HG03457 (cell line): ENCODE measurements around the gene COMMD3.
"Not testable (repeated sequence)": the region's sequence is repeated elsewhere in the genome, so short reads cannot be mapped to it uniquely, and the experiment has no call there.

Experiments
- ATAC-seq: cut with Tn5 transposase; IDR thresholded peaks from one replicate; pipeline ENCODE4 v1.9.1; 2021; ENCODE audit warnings: moderate number of reproducible peaks; ENCODE audit not compliant: unreplicated experiment

The COMMD3 gene

DNA sequence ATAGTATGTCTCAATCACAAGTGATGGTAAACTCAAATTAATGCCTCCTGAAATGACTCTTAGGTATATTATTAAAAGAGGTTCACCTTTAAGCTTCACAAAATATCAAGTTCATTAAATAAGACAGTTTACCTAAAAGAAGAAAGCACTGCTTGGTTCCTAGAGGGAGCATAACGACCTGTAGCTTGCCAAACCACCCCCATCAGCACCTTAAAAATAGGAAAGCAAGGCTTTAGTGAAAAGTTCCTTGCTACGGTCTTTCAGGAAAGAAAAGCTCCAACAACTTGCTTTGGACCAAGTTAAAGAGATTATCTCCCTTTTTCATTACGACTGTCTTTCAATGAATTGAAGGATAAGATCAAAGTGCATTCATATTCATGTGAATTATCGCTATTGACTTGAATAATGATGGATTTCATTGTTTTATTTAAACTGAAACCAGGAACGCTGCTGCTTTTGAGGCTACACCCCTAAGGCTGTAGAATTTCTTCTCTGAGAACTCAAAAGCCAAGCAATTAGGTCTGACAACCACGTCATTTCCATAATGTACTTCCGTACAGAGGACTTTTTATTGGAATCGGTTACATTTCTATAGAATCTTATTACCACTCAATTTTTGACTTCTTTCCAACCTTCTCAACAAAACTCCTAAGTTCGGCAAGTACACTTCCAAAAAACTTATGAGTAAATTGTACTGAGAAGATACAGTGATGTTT is 22.2 kb downstream of the COMMD3 start:
- no peak for ATAC-seq

DNA sequence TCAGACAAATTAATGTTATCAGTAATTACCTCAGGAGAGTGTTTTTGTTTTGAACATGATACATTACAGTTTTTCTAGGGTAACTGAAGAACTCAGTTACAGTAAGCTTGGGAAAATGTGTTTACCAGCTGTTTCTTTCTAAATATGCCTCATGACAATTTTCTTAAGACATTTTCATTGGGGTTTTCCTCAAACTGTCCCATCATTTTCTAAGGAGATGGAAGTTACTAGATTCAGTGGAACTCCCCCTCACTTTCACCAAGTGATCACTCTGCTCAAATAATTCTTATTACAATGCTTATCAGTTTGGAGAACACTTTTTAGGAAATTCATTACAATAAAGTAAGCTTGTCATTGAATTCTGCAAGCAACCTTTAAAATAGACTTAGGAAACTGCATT is 22.7 kb downstream of the COMMD3 start:
- ATAC-seq = no peak

DNA sequence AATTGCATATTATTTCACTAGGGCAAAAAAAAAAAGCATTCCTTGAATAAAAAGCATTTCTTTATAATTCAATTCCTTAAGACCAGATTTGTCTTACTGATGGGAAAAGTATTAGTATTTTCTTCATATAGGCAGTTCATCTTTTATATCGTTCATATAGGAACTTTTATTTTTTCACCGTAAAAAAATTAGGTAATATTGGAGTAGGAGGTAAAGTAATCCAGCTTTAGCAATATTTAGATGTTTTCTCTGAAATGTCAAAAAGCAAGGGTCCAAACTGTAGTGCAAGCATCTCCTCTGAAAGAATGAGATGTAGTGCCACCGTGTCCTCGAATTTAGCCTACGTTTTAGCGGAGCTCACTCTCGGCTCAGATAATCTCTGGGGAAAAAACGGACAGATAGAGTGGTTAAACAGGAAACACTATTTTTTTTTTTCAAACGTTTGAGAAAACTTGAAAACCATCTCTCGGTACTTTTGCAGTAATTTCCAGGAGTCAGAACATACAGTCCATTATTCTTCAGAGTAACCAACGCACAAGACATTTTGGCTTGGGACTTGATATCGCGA is 23.7 kb downstream of the COMMD3 start:
- no peak for ATAC-seq

- ATAC-seq = peak; percentile 40
Observed at GRCh38 chr10:22340329-22341189, 24.4 kb downstream of the COMMD3 start.

GRCh38 chr10:22341190-22341925 is 25.2 kb downstream of the COMMD3 start:
- ATAC-seq = peak; percentile 21

DNA sequence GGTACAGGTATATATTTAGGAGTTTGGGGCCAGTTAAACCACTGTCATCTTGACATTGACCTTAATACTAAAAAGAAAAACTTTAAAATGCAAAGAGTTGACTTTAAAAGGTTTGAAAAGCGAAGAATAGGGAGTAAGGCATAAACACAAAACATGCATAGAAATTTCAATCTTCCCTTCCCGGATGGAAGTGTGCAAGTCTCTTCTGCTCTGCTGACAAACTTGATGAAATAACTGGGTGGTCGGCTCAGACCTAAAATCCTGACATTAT is 25.7 kb downstream of the COMMD3 start:
- ATAC-seq = no peak

- no peak for ATAC-seq
Observed at GRCh38 chr10:22342421-22342820, 26.2 kb downstream of the COMMD3 start.

GRCh38 chr10:22343731-22344130 is 27.5 kb downstream of the COMMD3 start:
- ATAC-seq = no peak

GRCh38 chr10:22344249-22344648 is 28.1 kb downstream of the COMMD3 start:
- ATAC-seq = no peak

GRCh38 chr10:22344781-22345300 is 28.7 kb downstream of the COMMD3 start:
- ATAC-seq = no peak

DNA sequence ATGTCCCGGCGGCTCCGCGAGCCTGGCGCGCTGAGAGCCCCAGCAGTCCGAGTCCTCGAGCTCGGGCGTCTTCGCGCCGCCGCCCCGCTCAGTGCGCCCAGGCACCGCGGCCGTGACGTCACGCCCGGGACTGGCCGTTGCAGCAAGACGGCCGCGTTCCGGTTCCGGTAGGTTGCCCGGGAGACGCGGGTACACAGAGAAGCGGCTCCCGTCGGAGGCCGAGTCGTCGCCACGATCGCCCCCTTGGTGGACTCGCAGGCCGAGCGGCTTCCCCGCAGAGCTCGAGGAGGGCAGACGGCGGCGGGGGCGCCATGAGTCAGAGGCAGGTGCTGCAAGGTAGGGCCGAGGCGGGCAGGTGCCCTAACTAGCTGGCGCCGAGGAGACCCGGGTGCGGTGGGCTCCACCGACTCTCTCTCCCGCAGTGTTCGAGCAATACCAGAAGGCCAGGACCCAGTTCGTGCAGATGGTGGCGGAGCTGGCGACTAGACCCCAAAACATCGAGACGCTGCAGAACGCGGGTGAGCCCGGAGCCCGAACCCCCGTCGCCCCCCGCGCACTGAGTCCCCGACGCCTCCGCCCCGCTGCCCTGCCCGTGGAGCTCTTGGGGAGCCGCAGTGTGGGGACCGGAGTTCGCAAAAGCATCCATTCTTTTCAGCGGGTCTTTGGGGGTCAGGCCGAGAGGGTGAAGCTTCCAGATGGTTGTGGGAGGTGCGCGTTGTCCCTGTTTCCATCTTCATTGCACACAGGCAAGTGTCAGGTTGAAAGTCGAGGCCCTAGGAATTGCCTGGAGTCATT is 29.3 kb downstream of the COMMD3 start, which contains the start of gene SPAG6:
Gene SPAG6, plus strand, starts transcription at position 196 of the 795 bp plus-strand sequence. Its CDS starts 116 bp downstream, at position 312.
- no peak for ATAC-seq

GRCh38 chr10:22346096-22346661 is 30.0 kb downstream of the COMMD3 start:
- ATAC-seq = no peak

GRCh38 chr10:22349755-22350154 is 33.6 kb downstream of the COMMD3 start:
- no peak for ATAC-seq

GRCh38 chr10:22351131-22351703 is 35.0 kb downstream of the COMMD3 start:
- no peak for ATAC-seq

GRCh38 chr10:22356324-22356873 is 40.2 kb downstream of the COMMD3 start:
- ATAC-seq = no peak

GRCh38 chr10:22357770-22358169 is 41.6 kb downstream of the COMMD3 start:
- ATAC-seq = not testable (repeated sequence)

DNA sequence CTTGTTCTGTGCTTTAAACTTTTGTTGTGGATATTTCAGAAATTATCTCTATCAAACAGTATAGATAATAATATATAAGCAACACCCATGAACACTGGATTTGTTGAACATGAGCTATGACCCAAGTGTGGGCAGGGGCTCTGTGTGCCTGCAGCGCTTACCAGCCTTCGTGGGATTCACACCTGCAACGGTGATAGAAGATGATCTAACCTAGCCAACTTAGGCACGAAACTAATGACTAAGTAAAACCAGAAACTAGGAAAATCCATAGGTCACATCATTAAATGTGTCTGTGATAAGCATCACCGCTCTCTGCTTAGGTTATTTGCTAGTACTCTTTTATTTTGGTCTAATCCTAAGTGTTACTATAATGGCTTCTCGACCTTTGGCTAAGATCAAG is 47.1 kb downstream of the COMMD3 start:
- no peak for ATAC-seq

GRCh38 chr10:22364407-22365140 is 48.4 kb downstream of the COMMD3 start:
- no peak for ATAC-seq

DNA sequence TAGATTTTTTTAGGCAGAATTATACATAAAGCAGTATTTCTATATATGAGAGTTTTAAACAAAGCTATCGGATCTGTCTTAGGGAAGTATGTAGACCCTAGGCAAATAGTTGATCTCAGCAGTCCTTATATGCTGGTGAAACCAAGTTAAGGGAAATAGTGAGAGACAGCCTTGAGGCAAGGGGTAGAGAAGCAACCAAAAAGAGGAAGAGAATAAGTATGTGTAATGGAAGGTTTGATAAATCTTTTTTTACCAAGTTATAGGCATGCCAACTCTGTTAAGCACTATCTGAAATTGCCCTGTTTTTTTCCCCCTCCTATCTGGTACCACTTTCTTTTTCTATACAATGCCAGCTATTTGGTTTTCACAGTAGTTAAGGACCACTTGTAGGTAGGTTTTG is 49.0 kb downstream of the COMMD3 start:
- peak; percentile 52 for ATAC-seq
